ENCODE results near the gene DRG2. TPM values are rescaled to one million over a fixed set of nuclear protein-coding genes. Genes with fewer than 3 reads are reported as not detected.

Gene DRG2, protein sequence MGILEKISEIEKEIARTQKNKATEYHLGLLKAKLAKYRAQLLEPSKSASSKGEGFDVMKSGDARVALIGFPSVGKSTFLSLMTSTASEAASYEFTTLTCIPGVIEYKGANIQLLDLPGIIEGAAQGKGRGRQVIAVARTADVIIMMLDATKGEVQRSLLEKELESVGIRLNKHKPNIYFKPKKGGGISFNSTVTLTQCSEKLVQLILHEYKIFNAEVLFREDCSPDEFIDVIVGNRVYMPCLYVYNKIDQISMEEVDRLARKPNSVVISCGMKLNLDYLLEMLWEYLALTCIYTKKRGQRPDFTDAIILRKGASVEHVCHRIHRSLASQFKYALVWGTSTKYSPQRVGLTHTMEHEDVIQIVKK
- total RNA-seq = 10 to 100 TPM; 56.8 to 61.0 TPM
- polyA plus RNA-seq = 10 to 100 TPM; 40.3 to 50.4 TPM

DNA sequence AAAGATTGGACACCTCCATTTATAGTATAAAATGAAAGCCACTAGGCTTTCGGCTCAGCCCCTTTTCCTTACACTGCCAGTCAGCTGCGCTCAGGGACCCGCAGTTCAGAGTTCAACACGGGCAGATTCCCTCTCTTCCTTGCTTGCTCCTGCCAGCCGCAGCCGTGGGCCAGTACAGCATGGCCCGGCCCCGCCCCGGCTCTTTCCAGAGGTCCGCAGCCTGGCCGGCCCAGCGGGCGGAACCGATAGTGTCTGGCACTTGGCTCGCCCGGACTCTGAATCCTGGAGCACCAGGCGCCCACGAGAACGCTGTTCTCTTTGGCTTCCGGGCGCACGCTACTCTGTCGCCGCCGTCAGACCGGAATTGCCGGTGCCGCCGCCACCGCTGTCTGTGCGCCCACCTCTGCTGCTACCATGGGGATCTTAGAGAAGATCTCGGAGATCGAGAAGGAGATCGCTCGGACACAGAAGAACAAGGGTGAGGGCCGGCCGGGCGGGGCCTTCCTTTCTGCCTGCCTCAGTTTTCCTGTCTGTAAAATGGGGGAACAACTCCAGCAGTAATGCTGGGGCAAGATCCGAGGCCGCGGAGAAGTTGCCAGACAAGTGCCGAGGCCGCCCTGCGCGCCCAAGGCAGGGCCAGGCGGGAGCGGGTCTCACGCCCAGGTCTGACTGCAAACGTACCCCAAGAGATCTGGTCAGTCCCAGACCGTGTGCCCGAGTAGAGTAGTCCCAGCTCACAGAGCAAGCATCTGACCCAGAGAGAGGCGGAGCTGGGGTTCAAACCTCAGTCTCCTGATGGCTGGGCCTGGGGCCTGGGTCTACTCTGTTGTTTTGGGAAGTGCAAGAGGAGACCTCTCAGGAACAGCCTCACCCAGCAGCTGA, at the start of gene DRG2:
DRG2 (plus strand) TSS at position 339 of the 882 bp plus-strand sequence; CDS start at position 415, 76 bp downstream.
- CTCF ChIA-PET (ENCODE audit: partially characterized antibody) = no interaction called here
- Mint-ChIP-seq H3K36me3 (peaks cover 0 to 28% of the 10 kb centered on the region in 2 donors), H3K27ac (peak within 1 kb of the TSS; percentile 98 to 99 (median 98)), H3K4me3 (peak within 1 kb of the TSS; percentile 98 to 100 (median 99)), H3K27me3 (no peaks in the 10 kb centered on the region), H3K9me3 (peaks cover 0 to 3% (median 0%) of the 10 kb centered on the region in 8 donors), H3K4me1 (peaks cover 20 to 43% (median 25%) of the 10 kb centered on the region in 4 donors)
- peak within 1 kb of the TSS; percentile 71 to 99 for H3K4me3 ChIP-seq (ENCODE audit: low read length in 2 of 2)
- peaks cover 23% of the 10 kb centered on the region for H3K4me1 ChIP-seq (ENCODE audit: insufficient read depth, low read length)
- H3K27ac ChIP-seq (ENCODE audit: low read depth, low read length) = peak within 1 kb of the TSS; percentile 87
- H3K9me3 ChIP-seq (ENCODE audit: control insufficient read depth in 1 of 2, low read length in 2 of 2) = no peaks in the 10 kb centered on the region
- H3K27me3 ChIP-seq (ENCODE audit: insufficient read depth, low read length) = no peaks in the 10 kb centered on the region
- POLR2A ChIA-PET (ENCODE audit: partially characterized antibody) = interaction anchor here (0.8 to 1.1 kb wide), 3 partner anchors 94 to 116 kb away, joined by 3 to 4 read pairs (median 3); partner anchors contain the start of genes DRC3 and TOM1L2
- no peaks in the 10 kb centered on the region for H3K36me3 ChIP-seq (ENCODE audit: insufficient read depth, low read length)
- intact Hi-C loops (cut with micrococcal nuclease) = loop anchor here (1.0 to 2.0 kb wide), 4 partner anchors 49 to 265 kb away; partner anchors contain the start of genes ALKBH5, ATPAF2, DRC3 and GID4
- DNase-seq = peak; percentile 84 to 90 (median 86)

DNA sequence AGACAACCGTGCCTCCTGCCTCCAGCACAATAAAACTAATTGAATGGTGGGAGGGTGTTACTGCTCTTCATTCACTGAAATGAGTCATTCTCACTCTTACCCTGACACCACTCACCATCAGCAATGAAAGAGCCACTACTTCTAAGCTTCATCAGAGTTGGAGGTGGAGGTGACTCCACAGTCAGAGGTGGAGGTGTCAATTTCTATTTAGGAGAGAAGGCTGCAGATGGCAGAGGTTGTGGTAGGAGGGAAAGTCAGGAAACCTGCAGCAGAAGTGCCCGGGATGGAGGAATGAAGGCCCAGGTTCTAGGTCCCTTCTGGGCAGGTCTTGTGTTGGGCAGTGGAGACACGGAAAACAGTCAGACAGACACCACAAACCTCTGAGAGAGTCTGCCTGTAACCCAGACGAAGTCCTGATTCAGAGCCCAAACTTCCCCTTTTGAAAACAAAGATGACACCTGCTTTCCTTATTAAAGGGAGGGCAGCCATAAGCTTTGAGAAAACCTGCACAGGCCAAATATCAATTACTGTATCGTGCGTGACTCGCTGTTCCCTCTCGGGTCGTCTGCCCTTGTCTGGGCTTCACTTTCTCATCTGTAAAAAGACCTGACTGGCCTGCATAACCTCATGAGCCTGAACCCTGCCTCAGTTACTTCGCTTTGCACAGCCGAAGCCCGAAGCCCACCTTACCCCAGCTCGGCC, 49.4 kb upstream of the DRG2 start:
- Histone ChIP-seq H3K4me3 (ENCODE audit: low read length in 2 of 2) (peak overlapping the region; percentile 72 to 79), H3K4me1 (ENCODE audit: insufficient read depth, low read length) (peaks cover 28% of the 10 kb centered on the region), H3K36me3 (ENCODE audit: insufficient read depth, low read length) (no peaks in the 10 kb centered on the region), H3K9me3 (ENCODE audit: control insufficient read depth in 1 of 2, low read length in 2 of 2) (no peaks in the 10 kb centered on the region), H3K27me3 (ENCODE audit: insufficient read depth, low read length) (no peaks in the 10 kb centered on the region), H3K27ac (ENCODE audit: low read depth, low read length) (peak overlapping the region; percentile 73)
- intact Hi-C loops (cut with micrococcal nuclease) = loop anchor here (2.0 to 5.0 kb wide), 4 partner anchors 49 to 561 kb away; partner anchors contain the start of genes ALKBH5, DRG2, MED9 and PEMT
- Mint-ChIP-seq H3K27me3 (no peaks in the 10 kb centered on the region), H3K4me1 (peaks cover 38 to 65% (median 53%) of the 10 kb centered on the region in 4 donors), H3K9me3 (peaks cover 0 to 1% (median 0%) of the 10 kb centered on the region in 8 donors), H3K27ac (peak overlapping the region; percentile 80 to 100 (median 99)), H3K4me3 (peak overlapping the region; percentile 92 to 100 (median 100)), H3K36me3 (peaks cover 0 to 9% of the 10 kb centered on the region in 2 donors)
- peak in 1 of 5 donors; percentile 59 for DNase-seq
- POLR2A ChIA-PET (ENCODE audit: partially characterized antibody) = interaction anchor here (1.2 kb wide), 3 partner anchors 66 to 202 kb away, joined by 3 to 6 read pairs (median 5); partner anchors contain the start of genes DRC3, SREBF1 and TOM1L2
- CTCF ChIA-PET (ENCODE audit: partially characterized antibody) = interaction anchor here (0.7 to 1.7 kb wide), 3 partner anchors 9 to 358 kb away, joined by 3 to 5 read pairs (median 5); no protein-coding TSS in a partner anchor

DNA sequence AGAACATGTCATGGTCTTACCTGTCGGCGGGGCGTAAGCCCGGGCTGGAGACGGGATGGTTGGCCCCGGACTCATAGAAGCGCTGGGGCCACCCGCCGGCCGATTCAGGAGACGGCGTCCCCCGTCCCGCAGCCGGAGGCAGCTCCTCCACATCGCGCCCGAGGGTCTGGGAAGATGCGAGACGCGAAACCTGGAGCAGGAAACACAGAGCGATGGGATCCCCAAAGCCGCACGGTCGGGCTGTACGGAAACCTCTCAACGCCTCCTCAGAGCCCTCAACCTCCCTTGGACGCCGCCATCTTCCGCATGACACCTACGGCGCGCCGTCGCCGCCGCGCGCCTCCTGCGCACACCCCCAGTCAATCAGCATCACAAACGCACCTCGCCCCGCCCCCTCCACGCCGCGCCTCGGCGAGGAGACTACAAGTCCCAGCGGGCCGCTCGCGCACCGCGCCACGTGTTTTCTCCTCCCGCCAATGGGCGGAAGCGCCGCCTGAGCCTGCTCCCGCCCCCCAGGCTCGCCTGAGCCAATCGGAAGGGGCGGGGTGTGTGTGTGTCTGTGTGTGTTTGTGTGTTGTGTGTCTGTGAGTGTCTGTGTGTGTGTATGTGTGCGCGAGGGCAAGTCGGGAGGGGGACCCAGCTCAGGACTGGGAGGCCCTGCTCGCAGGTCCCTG, 48.8 kb upstream of the DRG2 start, which contains the start of the genes ATPAF2 and GID4:
ATPAF2 (minus strand) TSS at position 308 of the 674 bp plus-strand sequence; CDS start at position 153, 155 bp downstream.
GID4 (plus strand) TSS at position 548 of the 674 bp plus-strand sequence; CDS start at position 605, 57 bp downstream.
- peak within 1 kb of the TSS; percentile 80 to 100 (median 99) for H3K27ac Mint-ChIP-seq
- H3K36me3 Mint-ChIP-seq = peaks cover 0 to 9% of the 10 kb centered on the region in 2 donors
- Histone ChIP-seq H3K36me3 (ENCODE audit: insufficient read depth, low read length) (no peaks in the 10 kb centered on the region), H3K4me3 (ENCODE audit: low read length in 2 of 2) (peak within 1 kb of the TSS; percentile 72 to 79), H3K27ac (ENCODE audit: low read depth, low read length) (peak within 1 kb of the TSS; percentile 73), H3K9me3 (ENCODE audit: control insufficient read depth in 1 of 2, low read length in 2 of 2) (no peaks in the 10 kb centered on the region), H3K4me1 (ENCODE audit: insufficient read depth, low read length) (peaks cover 26% of the 10 kb centered on the region), H3K27me3 (ENCODE audit: insufficient read depth, low read length) (no peaks in the 10 kb centered on the region)
- peaks cover 34 to 60% (median 48%) of the 10 kb centered on the region in 4 donors for H3K4me1 Mint-ChIP-seq
- ChIA-PET POLR2A (ENCODE audit: partially characterized antibody) (interaction anchor here (1.2 kb wide), 2 partner anchors 149 to 203 kb away, joined by 3 to 6 read pairs; partner anchors contain the start of gene SREBF1), CTCF (ENCODE audit: partially characterized antibody) (interaction anchor here (0.7 to 1.7 kb wide), 3 partner anchors 10 to 359 kb away, joined by 3 to 5 read pairs (median 5); no protein-coding TSS in a partner anchor)
- H3K4me3 Mint-ChIP-seq = peak within 1 kb of the TSS; percentile 92 to 100 (median 100)
- no peaks in the 10 kb centered on the region for H3K27me3 Mint-ChIP-seq
- peaks cover 0 to 1% (median 0%) of the 10 kb centered on the region in 8 donors for H3K9me3 Mint-ChIP-seq
- peak; percentile 99 to 100 (median 100) for DNase-seq
- intact Hi-C loops (cut with micrococcal nuclease) = loop anchor here (1.0 to 5.0 kb wide), 6 partner anchors 48 to 562 kb away; partner anchors contain the start of genes ALKBH5, DRC3, DRG2 and MED9

DNA sequence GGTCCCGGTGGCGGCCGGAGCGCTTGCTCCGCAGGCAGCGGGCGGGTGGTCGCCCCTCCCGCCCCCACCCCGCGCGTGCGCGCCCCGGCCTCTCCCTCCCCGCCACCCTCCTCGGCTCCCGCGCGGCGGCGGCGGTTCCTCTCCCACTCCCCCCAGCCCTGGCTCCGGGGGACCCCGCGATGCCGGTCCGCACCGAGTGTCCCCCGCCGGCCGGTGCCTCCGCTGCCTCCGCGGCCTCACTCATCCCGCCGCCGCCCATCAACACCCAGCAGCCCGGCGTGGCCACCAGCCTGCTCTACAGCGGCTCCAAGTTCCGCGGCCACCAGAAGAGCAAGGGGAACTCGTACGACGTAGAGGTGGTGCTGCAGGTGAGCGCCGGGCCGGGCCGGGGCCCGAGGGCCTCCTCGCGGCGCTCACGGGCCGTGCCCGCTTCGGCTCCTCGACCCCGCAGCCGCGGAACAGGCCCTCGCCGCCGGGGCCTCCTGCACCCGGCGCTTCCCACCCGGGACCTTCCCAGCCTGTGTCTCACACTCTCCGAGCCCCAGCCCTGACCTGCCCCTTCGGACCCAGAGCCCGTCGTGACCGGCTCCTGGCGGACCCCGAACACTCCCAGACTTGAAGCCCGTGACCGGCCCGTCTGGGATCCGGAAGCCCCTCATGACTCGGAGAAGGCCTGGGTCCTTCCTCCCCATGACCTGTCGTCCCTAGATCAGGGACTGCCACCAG, 48.0 kb upstream of the DRG2 start:
- Mint-ChIP-seq H3K36me3 (peaks cover 0 to 9% of the 10 kb centered on the region in 2 donors), H3K4me1 (peaks cover 34 to 67% (median 48%) of the 10 kb centered on the region in 4 donors), H3K27me3 (no peaks in the 10 kb centered on the region), H3K9me3 (peaks cover 0 to 1% (median 0%) of the 10 kb centered on the region in 8 donors), H3K27ac (peak overlapping the region; percentile 80 to 100 (median 99)), H3K4me3 (peak overlapping the region; percentile 92 to 100 (median 100))
- peak overlapping the region; percentile 73 for H3K27ac ChIP-seq (ENCODE audit: low read depth, low read length)
- no peak for DNase-seq
- H3K36me3 ChIP-seq (ENCODE audit: insufficient read depth, low read length) = no peaks in the 10 kb centered on the region
- H3K9me3 ChIP-seq (ENCODE audit: control insufficient read depth in 1 of 2, low read length in 2 of 2) = no peaks in the 10 kb centered on the region
- intact Hi-C loops (cut with micrococcal nuclease) = loop anchor here (1.0 to 5.0 kb wide), 6 partner anchors 47 to 562 kb away; partner anchors contain the start of genes ALKBH5, DRC3, DRG2 and MED9
- H3K4me1 ChIP-seq (ENCODE audit: insufficient read depth, low read length) = peaks cover 26% of the 10 kb centered on the region
- peak overlapping the region; percentile 39 to 79 for H3K4me3 ChIP-seq (ENCODE audit: low read length in 2 of 2)
- H3K27me3 ChIP-seq (ENCODE audit: insufficient read depth, low read length) = no peaks in the 10 kb centered on the region
- ChIA-PET POLR2A (ENCODE audit: partially characterized antibody) (interaction anchor here (1.2 kb wide), 1 partner anchor 204 kb away, joined by 6 read pairs; the partner anchor contains the start of gene SREBF1), CTCF (ENCODE audit: partially characterized antibody) (no interaction called here)

DNA sequence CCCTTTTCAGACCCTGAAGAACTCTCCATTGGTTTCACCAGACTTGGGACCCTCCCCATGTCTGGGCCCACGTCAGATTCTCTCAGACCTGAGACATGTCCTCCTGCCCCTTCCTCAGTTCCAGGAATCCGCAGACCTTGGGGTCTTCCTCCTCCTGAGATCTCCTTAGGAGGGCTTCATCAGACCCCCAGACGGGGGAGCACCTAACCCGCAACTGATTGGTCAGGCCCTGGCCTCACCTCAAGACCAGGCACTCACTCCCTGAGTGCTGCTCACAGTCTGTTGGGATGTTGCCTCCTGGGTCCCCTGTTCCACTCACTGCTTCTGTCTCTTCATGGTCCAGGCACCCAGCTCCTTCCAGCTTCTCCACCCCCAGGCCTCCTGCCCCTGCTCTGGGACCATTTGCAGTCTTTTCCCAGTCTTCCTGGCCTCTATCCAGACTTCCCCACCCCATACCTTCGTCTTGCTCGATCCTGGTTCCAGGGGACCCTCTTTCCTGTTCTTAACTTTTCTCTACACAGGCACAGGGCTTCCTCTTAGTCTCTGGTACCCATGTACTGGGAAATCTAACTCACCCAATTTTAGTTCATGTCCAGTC, 47.4 kb upstream of the DRG2 start:
- peaks cover 34 to 68% (median 48%) of the 10 kb centered on the region in 4 donors for H3K4me1 Mint-ChIP-seq
- peaks cover 0 to 1% (median 0%) of the 10 kb centered on the region in 8 donors for H3K9me3 Mint-ChIP-seq
- peak overlapping the region; percentile 39 to 79 for H3K4me3 ChIP-seq (ENCODE audit: low read length in 2 of 2)
- H3K36me3 ChIP-seq (ENCODE audit: insufficient read depth, low read length) = no peaks in the 10 kb centered on the region
- H3K27me3 ChIP-seq (ENCODE audit: insufficient read depth, low read length) = no peaks in the 10 kb centered on the region
- CTCF ChIA-PET (ENCODE audit: partially characterized antibody) = no interaction called here
- H3K9me3 ChIP-seq (ENCODE audit: control insufficient read depth in 1 of 2, low read length in 2 of 2) = no peaks in the 10 kb centered on the region
- peaks cover 0 to 9% of the 10 kb centered on the region in 2 donors for H3K36me3 Mint-ChIP-seq
- peak overlapping the region; percentile 73 for H3K27ac ChIP-seq (ENCODE audit: low read depth, low read length)
- no peak for DNase-seq
- H3K4me3 Mint-ChIP-seq = peak overlapping the region; percentile 86 to 92 (median 90)
- intact Hi-C loops (cut with micrococcal nuclease) = no loop called here
- no peaks in the 10 kb centered on the region for H3K27me3 Mint-ChIP-seq
- H3K27ac Mint-ChIP-seq = peak overlapping the region; percentile 79 to 94 (median 90)
- POLR2A ChIA-PET (ENCODE audit: partially characterized antibody) = interaction anchor here (0.6 kb wide), 1 partner anchor 80 kb away, joined by 4 read pairs; no protein-coding TSS in a partner anchor
- H3K4me1 ChIP-seq (ENCODE audit: insufficient read depth, low read length) = peaks cover 26% of the 10 kb centered on the region
